Measurements from ENCODE around the gene UBXN7. TPM values are rescaled to one million over a fixed set of nuclear protein-coding genes. Genes with fewer than 3 reads are reported as not detected.
"Not testable (repeated sequence)": the region's sequence is repeated elsewhere in the genome, so short reads cannot be mapped to it uniquely, and the experiment has no call there.

The UBXN7 gene
- polyA plus RNA-seq, 1 donor from 2014 or later = 28.9 TPM

DNA sequence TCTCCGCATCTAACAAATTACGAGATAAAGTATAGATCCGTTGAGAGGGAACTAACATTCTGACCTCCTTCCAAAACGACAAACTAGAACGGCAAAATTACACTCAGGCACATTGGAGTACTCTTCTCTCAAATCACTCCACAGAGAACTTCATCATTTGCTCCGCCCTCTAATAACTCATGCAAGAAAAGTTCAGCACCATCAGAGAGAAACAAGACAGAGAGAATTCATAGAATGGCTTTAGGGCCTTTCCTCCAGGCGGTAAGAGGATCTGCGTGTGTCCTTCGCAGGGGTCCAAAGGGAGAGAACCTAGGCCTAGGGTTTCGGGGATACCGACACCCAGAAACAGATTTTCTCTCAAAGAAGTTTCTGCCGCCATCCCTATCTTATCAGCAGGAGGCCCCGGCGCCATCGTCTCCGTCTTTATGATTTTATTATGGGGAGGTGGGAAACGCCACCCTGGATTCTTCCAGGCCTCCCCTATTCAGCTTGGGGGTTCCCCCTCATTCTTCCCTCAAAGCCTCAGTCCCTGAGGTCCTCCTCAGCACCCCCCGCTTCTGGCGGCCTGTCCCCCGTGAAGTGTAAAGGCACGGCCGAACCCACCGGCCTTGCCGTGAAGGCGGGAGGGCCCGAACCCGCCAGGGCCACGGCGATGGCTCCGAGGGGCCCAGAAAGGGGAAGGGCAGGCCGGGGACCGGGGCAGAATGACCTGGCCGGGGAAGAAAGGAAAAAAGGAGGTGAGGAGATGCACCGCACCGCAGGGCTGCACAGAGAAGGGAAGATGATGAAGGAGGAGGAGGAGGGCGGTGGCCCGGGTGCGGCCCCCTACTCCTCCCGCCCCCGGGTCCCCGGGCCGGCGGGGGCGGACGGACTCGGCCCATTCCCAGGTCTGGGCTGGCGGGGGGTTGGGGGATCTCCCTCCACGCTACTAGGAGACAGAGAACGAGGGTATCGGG, 768 bp downstream of the UBXN7 start:
- Mint-ChIP-seq H3K27me3 (no peaks in the 10 kb centered on the region), H3K9me3 (no peaks in the 10 kb centered on the region), H3K4me1 (peaks cover 12 to 18% (median 15%) of the 10 kb centered on the region in 3 donors), H3K36me3 (peaks cover 1% of the 10 kb centered on the region), H3K27ac (peak overlapping the region; percentile 68 to 97 (median 91)), H3K4me3 (peak overlapping the region; percentile 80 to 99 (median 94))

GRCh38 chr3:196428041-196428440, 4.2 kb downstream of the UBXN7 start:
- H3K4me3 Mint-ChIP-seq = peak overlapping the region in 2 of 4 donors; percentile 58 to 62
- no peaks in the 10 kb centered on the region for H3K27me3 Mint-ChIP-seq
- peaks cover 12 to 27% (median 25%) of the 10 kb centered on the region in 3 donors for H3K4me1 Mint-ChIP-seq
- H3K27ac Mint-ChIP-seq = peak overlapping the region in 1 of 3 donors; percentile 62
- H3K9me3 Mint-ChIP-seq = no peaks in the 10 kb centered on the region
- peaks cover 1% of the 10 kb centered on the region for H3K36me3 Mint-ChIP-seq

GRCh38 chr3:196424421-196424820, 7.8 kb downstream of the UBXN7 start:
- H3K27ac Mint-ChIP-seq, H3K36me3 Mint-ChIP-seq, H3K9me3 Mint-ChIP-seq, H3K27me3 Mint-ChIP-seq, H3K4me3 Mint-ChIP-seq: not testable (repeated sequence)
- peaks cover 13 to 31% (median 29%) of the 10 kb centered on the region in 3 donors for H3K4me1 Mint-ChIP-seq

DNA sequence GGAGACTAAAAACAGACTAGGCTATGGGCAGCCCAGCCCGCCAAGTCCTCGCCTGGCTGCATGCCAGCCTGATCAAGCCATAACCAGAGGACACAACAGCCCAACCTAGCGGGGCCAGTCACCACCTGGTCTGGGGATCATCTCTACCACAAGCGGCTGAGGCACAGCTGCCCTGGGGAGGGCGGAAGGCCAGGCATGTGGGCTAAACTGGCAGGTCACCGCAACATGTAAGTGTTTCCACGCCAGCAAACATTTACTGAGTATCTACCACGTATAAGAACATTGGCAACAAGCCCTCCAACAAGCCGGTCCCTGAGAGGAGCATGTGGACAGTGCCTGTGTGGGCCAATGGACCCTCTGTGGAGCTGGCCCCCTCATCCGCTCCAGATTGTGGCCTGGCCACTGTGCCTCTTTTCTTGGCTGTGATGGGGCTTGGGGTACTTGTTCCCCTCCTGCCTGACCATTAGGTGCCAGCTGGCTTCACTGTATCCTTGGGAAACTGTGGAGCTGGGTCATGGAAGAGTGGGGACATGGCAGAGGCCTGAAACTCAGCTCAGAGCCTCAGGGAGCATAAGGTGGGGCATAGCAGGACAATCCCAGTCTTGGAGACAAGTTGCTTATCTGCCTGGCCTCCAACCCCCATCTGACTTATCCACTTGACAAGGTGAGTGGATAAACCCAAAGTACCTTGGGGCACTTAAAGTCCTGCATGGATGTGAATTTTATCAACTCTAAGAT, 9.0 kb downstream of the UBXN7 start:
- Mint-ChIP-seq H3K36me3 (no peaks in the 10 kb centered on the region), H3K9me3 (no peaks in the 10 kb centered on the region), H3K27me3 (no peaks in the 10 kb centered on the region), H3K27ac (no peak overlapping the region), H3K4me1 (peaks cover 17 to 39% (median 38%) of the 10 kb centered on the region in 3 donors), H3K4me3 (no peak overlapping the region)

- not testable (repeated sequence) for H3K36me3 Mint-ChIP-seq, H3K27me3 Mint-ChIP-seq, H3K4me3 Mint-ChIP-seq, H3K9me3 Mint-ChIP-seq
- Mint-ChIP-seq H3K4me1 (peaks cover 19 to 37% (median 36%) of the 10 kb centered on the region in 3 donors), H3K27ac (peak overlapping the region in 1 of 3 donors; percentile 71)
These were observed 10.6 kb downstream of the UBXN7 start for GRCh38 chr3:196421668-196422067.

DNA sequence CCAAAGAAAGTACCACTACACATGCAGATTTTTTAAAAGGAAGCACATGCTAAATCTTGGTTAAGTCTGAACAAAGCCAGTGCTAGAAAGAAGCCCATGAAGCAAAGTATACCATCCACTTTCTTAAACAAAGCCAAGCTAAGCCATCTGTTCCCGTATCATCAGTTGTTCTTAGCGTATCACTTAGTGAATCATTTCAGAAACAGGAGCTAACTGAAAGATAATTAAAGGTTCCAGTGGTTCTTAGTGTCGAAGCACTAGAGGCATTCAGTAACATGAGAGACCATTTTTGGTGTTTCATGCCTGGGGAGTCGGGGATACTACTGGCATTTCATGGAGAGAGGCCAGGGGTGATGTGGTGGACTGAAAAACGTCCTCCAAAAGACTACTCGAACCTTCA, 12.8 kb downstream of the UBXN7 start:
- Mint-ChIP-seq H3K4me3 (no peak overlapping the region), H3K27ac (no peak overlapping the region), H3K4me1 (peaks cover 28 to 41% (median 37%) of the 10 kb centered on the region in 3 donors), H3K9me3 (no peaks in the 10 kb centered on the region), H3K27me3 (no peaks in the 10 kb centered on the region), H3K36me3 (peaks cover 5% of the 10 kb centered on the region)

DNA sequence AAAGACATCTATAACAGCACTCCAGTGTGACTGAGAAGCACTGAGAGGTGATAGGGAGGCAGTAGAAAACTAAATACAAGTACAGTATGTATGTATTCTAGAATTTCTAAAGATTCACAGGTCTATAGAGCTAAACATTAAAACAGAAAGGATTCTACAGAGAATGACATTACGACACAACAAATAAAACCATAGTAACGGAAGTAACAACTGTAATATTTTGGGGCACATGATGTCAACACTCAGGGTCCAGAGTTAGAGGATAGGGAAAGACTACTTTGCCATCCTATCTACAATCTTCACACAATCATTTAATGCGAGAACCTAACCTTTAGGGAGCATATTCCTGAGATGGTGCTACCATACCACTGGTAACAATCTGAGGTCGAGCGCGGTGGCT, 13.6 kb downstream of the UBXN7 start:
- Mint-ChIP-seq H3K27ac (no peak overlapping the region), H3K4me1 (peaks cover 29 to 42% (median 40%) of the 10 kb centered on the region in 3 donors), H3K36me3 (peaks cover 5% of the 10 kb centered on the region)

DNA sequence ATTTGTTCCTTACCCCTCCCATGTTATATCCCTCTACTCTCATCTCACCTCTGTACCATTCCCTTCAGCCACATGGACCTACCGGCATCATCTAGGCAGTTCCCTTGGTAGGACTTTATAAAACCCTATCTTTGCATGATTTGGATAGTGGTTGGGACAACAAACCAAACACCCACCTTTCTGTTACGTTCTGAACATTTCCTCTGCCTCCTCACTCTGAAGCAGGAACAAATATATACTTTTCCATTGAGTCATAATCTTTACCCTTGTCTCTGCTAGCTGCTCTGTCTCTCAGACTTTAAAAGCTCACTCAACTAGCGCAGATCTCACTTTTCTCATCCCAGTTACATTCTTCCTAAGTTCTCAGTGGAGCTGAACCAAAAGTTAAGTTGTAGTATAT, 17.8 kb downstream of the UBXN7 start:
- H3K9me3 Mint-ChIP-seq = no peaks in the 10 kb centered on the region
- peak overlapping the region in 1 of 3 donors; percentile 4 for H3K27ac Mint-ChIP-seq
- H3K27me3 Mint-ChIP-seq = no peaks in the 10 kb centered on the region
- peaks cover 35 to 47% (median 45%) of the 10 kb centered on the region in 3 donors for H3K4me1 Mint-ChIP-seq
- peak overlapping the region in 2 of 4 donors; percentile 39 to 79 for H3K4me3 Mint-ChIP-seq
- H3K36me3 Mint-ChIP-seq = peaks cover 7% of the 10 kb centered on the region

More for the DNA sequence above, 13.6 kb downstream of the UBXN7 start:
- Mint-ChIP-seq H3K4me3 (no peak overlapping the region), H3K27me3 (no peaks in the 10 kb centered on the region), H3K9me3 (no peaks in the 10 kb centered on the region)

- Mint-ChIP-seq H3K4me3 (peak overlapping the region in 1 of 4 donors; percentile 79), H3K4me1 (peaks cover 33 to 42% (median 37%) of the 10 kb centered on the region in 3 donors), H3K9me3 (peaks cover 0 to 2% (median 0%) of the 10 kb centered on the region in 3 donors), H3K27ac (peak overlapping the region in 1 of 3 donors; percentile 92), H3K27me3 (no peaks in the 10 kb centered on the region), H3K36me3 (peaks cover 8% of the 10 kb centered on the region)
These were observed 19.5 kb downstream of the UBXN7 start for GRCh38 chr3:196412704-196413103.

DNA sequence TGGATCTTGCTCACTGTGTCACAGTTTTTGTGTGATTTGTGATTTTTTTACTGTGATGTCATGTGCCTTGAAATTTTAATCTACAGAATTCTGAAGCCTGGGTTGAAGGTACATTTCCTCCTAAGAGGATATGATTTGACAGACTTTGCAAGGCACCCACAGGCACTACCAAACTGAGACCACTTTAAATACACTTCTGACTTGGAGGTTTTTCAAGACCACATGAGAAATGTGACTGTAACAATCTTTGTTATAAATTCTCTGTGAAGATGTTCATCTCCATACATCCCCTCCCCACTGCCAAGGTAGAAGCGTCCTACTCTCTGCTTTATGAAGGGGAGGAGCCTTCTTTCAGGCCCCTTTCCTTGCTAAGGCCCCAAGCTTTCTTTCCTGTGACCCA, 22.8 kb downstream of the UBXN7 start:
- H3K36me3 Mint-ChIP-seq = peaks cover 6% of the 10 kb centered on the region
- H3K9me3 Mint-ChIP-seq = peaks cover 0 to 2% (median 0%) of the 10 kb centered on the region in 3 donors
- H3K4me3 Mint-ChIP-seq = no peak overlapping the region
- peaks cover 22 to 29% (median 26%) of the 10 kb centered on the region in 3 donors for H3K4me1 Mint-ChIP-seq
- no peaks in the 10 kb centered on the region for H3K27me3 Mint-ChIP-seq
- H3K27ac Mint-ChIP-seq = no peak overlapping the region

GRCh38 chr3:196408565-196409300, 23.5 kb downstream of the UBXN7 start:
- peaks cover 20 to 26% (median 24%) of the 10 kb centered on the region in 3 donors for H3K4me1 Mint-ChIP-seq
- peak overlapping the region in 1 of 4 donors; percentile 24 for H3K4me3 Mint-ChIP-seq
- H3K27me3 Mint-ChIP-seq = no peaks in the 10 kb centered on the region
- peaks cover 6% of the 10 kb centered on the region for H3K36me3 Mint-ChIP-seq
- H3K9me3 Mint-ChIP-seq = peaks cover 0 to 2% (median 0%) of the 10 kb centered on the region in 3 donors
- no peak overlapping the region for H3K27ac Mint-ChIP-seq

DNA sequence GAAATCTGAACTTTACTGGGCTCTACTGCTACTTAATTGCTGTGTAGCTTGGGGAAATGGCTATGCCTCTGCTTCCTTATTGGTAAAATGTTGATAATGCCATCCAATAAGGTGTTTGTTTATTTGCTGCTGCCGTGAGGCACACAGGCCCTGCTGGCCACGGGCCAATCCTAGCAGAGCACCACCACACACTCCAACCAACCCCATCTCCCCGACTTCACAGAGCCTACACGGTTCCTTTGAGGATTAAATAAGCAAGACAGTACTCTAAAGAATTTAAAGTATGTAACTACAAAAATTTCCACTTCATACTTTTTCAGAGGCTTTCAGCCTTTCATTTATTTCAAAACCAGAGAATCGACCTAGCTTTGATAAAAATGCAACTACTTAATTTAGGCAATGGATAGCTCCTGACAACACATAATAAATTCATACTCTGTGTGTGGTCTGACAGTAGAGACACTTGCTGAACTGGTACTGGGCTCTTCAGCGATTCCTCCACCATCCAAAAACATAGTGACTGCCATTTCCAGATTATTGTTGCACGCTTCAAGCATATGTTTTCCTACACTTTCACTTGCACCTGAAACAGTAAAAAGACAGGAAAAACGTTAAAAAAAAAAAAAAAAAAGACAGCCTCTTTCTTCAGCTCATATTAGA, 25.3 kb downstream of the UBXN7 start:
- H3K4me1 Mint-ChIP-seq = peaks cover 7 to 13% (median 13%) of the 10 kb centered on the region in 3 donors
- H3K4me3 Mint-ChIP-seq = no peak overlapping the region
- H3K36me3 Mint-ChIP-seq = peaks cover 7% of the 10 kb centered on the region
- peaks cover 0 to 2% (median 0%) of the 10 kb centered on the region in 3 donors for H3K9me3 Mint-ChIP-seq
- H3K27me3 Mint-ChIP-seq = no peaks in the 10 kb centered on the region
- H3K27ac Mint-ChIP-seq = no peak overlapping the region

GRCh38 chr3:196400331-196400730, 31.9 kb downstream of the UBXN7 start:
- Mint-ChIP-seq H3K9me3 (no peaks in the 10 kb centered on the region), H3K4me3 (no peak overlapping the region), H3K4me1 (peaks cover 0 to 2% (median 0%) of the 10 kb centered on the region in 3 donors), H3K27me3 (no peaks in the 10 kb centered on the region), H3K27ac (no peak overlapping the region), H3K36me3 (peaks cover 4% of the 10 kb centered on the region)

DNA sequence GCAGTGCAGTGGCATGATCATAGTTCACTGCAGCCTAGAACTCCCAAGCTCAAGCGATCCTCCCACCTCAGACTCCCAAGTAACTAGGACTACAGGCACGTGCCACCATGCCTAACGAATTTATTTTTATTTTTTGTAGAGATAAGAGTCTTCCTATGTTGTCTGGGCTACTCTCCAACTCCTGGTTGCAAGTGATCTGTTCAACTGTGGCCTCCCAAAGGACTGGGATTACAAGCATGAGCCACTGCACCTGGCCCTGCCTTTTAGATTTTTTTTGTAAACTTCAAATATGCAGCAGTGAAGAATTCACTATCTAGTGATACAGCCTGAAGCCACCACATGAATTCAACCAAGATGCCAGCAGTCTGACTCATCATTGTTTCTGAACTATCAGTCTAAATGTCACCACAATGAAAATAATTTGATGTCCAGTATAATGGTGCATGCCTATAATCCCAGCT, 32.7 kb downstream of the UBXN7 start:
- peaks cover 4% of the 10 kb centered on the region for H3K36me3 Mint-ChIP-seq
- no peaks in the 10 kb centered on the region for H3K27me3 Mint-ChIP-seq
- no peak overlapping the region for H3K27ac Mint-ChIP-seq
- H3K4me1 Mint-ChIP-seq = peaks cover 0 to 2% (median 0%) of the 10 kb centered on the region in 3 donors
- no peaks in the 10 kb centered on the region for H3K9me3 Mint-ChIP-seq
- no peak overlapping the region for H3K4me3 Mint-ChIP-seq

All from IgD-negative memory B cell (primary cell).